ENCODE measurements around the gene PPP2R2C.

- no peak for TF ChIP-seq GABPA (IDR thresholded peaks at IDR 0.05; ENCODE audit: low read depth)
- no peak for TF ChIP-seq CTCF (IDR thresholded peaks at IDR 0.05; ENCODE audit: insufficient read depth, low read length)
- no peak for TF ChIP-seq POLR2AphosphoS5 (IDR thresholded peaks at IDR 0.05; ENCODE audit: low read depth)
- TF ChIP-seq SPI1 (IDR thresholded peaks at IDR 0.05; ENCODE audit: borderline replicate concordance, low read depth) = no peak
- no peak for TF ChIP-seq REST (IDR thresholded peaks at IDR 0.05; ENCODE audit: insufficient replicate concordance, low read depth)
Observed at GRCh38 chr4:6495296-6495590, 22.8 kb upstream of the PPP2R2C start.

All from HL-60 (cell line).